CD4-positive, alpha-beta T cell treated with Interleukin-12 subunit alpha and Interleukin-12 subunit beta, for 1 hour (primary cell): ENCODE results near the gene C1QBP.
"Not testable (repeated sequence)": the region's sequence is repeated elsewhere in the genome, so short reads cannot be mapped to it uniquely, and the experiment has no call there.

Experiments used
- DNase-seq: peaks from one replicate; pipeline ENCODE4 v3.0.0-alpha.2; 2020

Gene C1QBP

GRCh38 chr17:5438716-5439445 lies at the start of gene C1QBP:
C1QBP (minus strand) TSS chr17:5439155; CDS start chr17:5439073, 82 bp downstream.
- DNase-seq: peak; percentile 95

GRCh38 chr17:5488752-5489151 lies 49.8 kb upstream of the C1QBP start:
- no peak for DNase-seq

- peak; percentile 98 for DNase-seq
Measured at GRCh38 chr17:5486206-5487124, 47.5 kb upstream of the C1QBP start, which contains the start of gene MIS12. MIS12 (plus strand) TSS chr17:5486566; CDS start chr17:5488863, 2,297 bp downstream.

- no peak for DNase-seq
Measured at GRCh38 chr17:5485270-5486205, 46.6 kb upstream of the C1QBP start, which contains the start of gene DERL2. DERL2 (minus strand) TSS chr17:5486178; CDS start chr17:5486161, 17 bp downstream.

- DNase-seq: no peak
Measured at GRCh38 chr17:5481451-5481850, 42.5 kb upstream of the C1QBP start.

- DNase-seq: no peak
Measured at GRCh38 chr17:5480962-5481361, 42.0 kb upstream of the C1QBP start.

GRCh38 chr17:5478992-5479391 lies 40.0 kb upstream of the C1QBP start:
- no peak for DNase-seq

GRCh38 chr17:5473906-5474305 lies 35.0 kb upstream of the C1QBP start:
- no peak for DNase-seq

- no peak for DNase-seq
Measured at GRCh38 chr17:5472511-5472910, 33.6 kb upstream of the C1QBP start.

- DNase-seq: peak; percentile 2
Measured at GRCh38 chr17:5468075-5468473, 29.1 kb upstream of the C1QBP start.

GRCh38 chr17:5467416-5467815 lies 28.5 kb upstream of the C1QBP start:
- no peak for DNase-seq

- no peak for DNase-seq
Measured at GRCh38 chr17:5466295-5466694, 27.3 kb upstream of the C1QBP start.

- DNase-seq: no peak
Measured at GRCh38 chr17:5464717-5465507, 26.0 kb upstream of the C1QBP start.

- DNase-seq: no peak
Measured at GRCh38 chr17:5446786-5447185, 7.8 kb upstream of the C1QBP start.

GRCh38 chr17:5444209-5444608 lies 5.3 kb upstream of the C1QBP start:
- no peak for DNase-seq

GRCh38 chr17:5443728-5444127 lies 4.8 kb upstream of the C1QBP start:
- no peak for DNase-seq

GRCh38 chr17:5439446-5439764 lies 450 bp upstream of the C1QBP start:
- no peak for DNase-seq

GRCh38 chr17:5437721-5438317 lies 1.1 kb downstream of the C1QBP start:
- DNase-seq: no peak

- DNase-seq: not testable (repeated sequence)
Measured at GRCh38 chr17:5435781-5436315, 3.1 kb downstream of the C1QBP start.

- DNase-seq: no peak
Measured at GRCh38 chr17:5434984-5435383, 4.0 kb downstream of the C1QBP start.

GRCh38 chr17:5431949-5432556 lies 6.9 kb downstream of the C1QBP start:
- no peak for DNase-seq
